Stromal cell of bone marrow (primary cell): ENCODE measurements around the gene TRIM4.
"Not testable (repeated sequence)": the region's sequence is repeated elsewhere in the genome, so short reads cannot be mapped to it uniquely, and the experiment has no call there.

Experiments
- DNase-seq: peaks from one replicate; pipeline ENCODE4 v3.0.0-alpha.2; 2012; ENCODE audit warnings: low read depth

The TRIM4 gene

GRCh38 chr7:99918959-99919813 is at the start of gene TRIM4:
Gene TRIM4 (minus strand): TSS chr7:99919530. CDS start chr7:99919401, 129 bp downstream.
- peak; percentile 89 for DNase-seq

GRCh38 chr7:99958564-99959227 is 39.4 kb upstream of the TRIM4 start:
- DNase-seq, result no peak

GRCh38 chr7:99955247-99955646 is 35.9 kb upstream of the TRIM4 start:
- DNase-seq, result no peak

GRCh38 chr7:99954643-99955042 is 35.3 kb upstream of the TRIM4 start:
- DNase-seq, result not testable (repeated sequence)

- peak; percentile 27 for DNase-seq
Measured at GRCh38 chr7:99953649-99954048, 34.3 kb upstream of the TRIM4 start.

GRCh38 chr7:99952649-99953048 is 33.3 kb upstream of the TRIM4 start:
- DNase-seq, result not testable (repeated sequence)

- DNase-seq, result not testable (repeated sequence)
Measured at GRCh38 chr7:99950819-99951218, 31.5 kb upstream of the TRIM4 start.

- no peak for DNase-seq
Measured at GRCh38 chr7:99949645-99950228, 30.4 kb upstream of the TRIM4 start.

- no peak for DNase-seq
Measured at GRCh38 chr7:99947608-99948007, 28.3 kb upstream of the TRIM4 start.

- DNase-seq, result no peak
Measured at GRCh38 chr7:99944497-99945070, 25.3 kb upstream of the TRIM4 start.

GRCh38 chr7:99943641-99944496 is 24.5 kb upstream of the TRIM4 start:
- DNase-seq, result no peak

GRCh38 chr7:99938296-99938695 is 19.0 kb upstream of the TRIM4 start:
- DNase-seq, result no peak

- DNase-seq, result not testable (repeated sequence)
Measured at GRCh38 chr7:99935009-99935408, 15.7 kb upstream of the TRIM4 start.

GRCh38 chr7:99930376-99930775 is 11.0 kb upstream of the TRIM4 start:
- DNase-seq, result no peak

GRCh38 chr7:99929730-99930053 is 10.4 kb upstream of the TRIM4 start:
- no peak for DNase-seq

- DNase-seq, result no peak
Measured at GRCh38 chr7:99928994-99929729, 9.8 kb upstream of the TRIM4 start, which contains the start of gene GJC3. Gene GJC3 (minus strand): TSS chr7:99929620. CDS start chr7:99929620, 0 bp downstream.

- no peak for DNase-seq
Measured at GRCh38 chr7:99928188-99928587, 8.9 kb upstream of the TRIM4 start.

- DNase-seq, result no peak
Measured at GRCh38 chr7:99927536-99927935, 8.2 kb upstream of the TRIM4 start.

- no peak for DNase-seq
Measured at GRCh38 chr7:99926321-99926720, 7.0 kb upstream of the TRIM4 start.

GRCh38 chr7:99923200-99923599 is 3.9 kb upstream of the TRIM4 start:
- no peak for DNase-seq

GRCh38 chr7:99920149-99920548 is 819 bp upstream of the TRIM4 start:
- no peak for DNase-seq
